H9 (cell line): ENCODE measurements around the gene PARD3. TPM values are rescaled to one million over a fixed set of nuclear protein-coding genes. Genes with fewer than 3 reads are reported as not detected.

Experiments
- DNase-seq: peaks from one replicate; pipeline ENCODE4 v3.0.0-alpha.2; 2017
- H2AFZ ChIP-seq: one replicate; pipeline ENCODE4 v1.6.1; 2013; ENCODE audit warnings: mild to moderate bottlenecking, low read length, control low read depth, moderate library complexity
- H2AK5ac ChIP-seq: 2 replicates; pipeline ENCODE4 v1.6.1; 2013; ENCODE audit warnings: low read length, control low read depth, mixed read lengths; ENCODE audit not compliant: insufficient read length
- H2BK120ac ChIP-seq: one replicate; pipeline ENCODE4 v1.6.1; 2013; ENCODE audit warnings: low read depth, mild to moderate bottlenecking, low read length, control low read depth, inconsistent platforms; ENCODE audit not compliant: poor library complexity, severe bottlenecking
- H2BK12ac ChIP-seq: 2 replicates; pipeline ENCODE4 v1.6.1; 2013; ENCODE audit warnings: low read length, control low read depth, mixed read lengths, low read depth; ENCODE audit not compliant: insufficient read length
- H2BK15ac ChIP-seq: 2 replicates; pipeline ENCODE4 v1.6.1; 2013; ENCODE audit warnings: low read depth, low read length, control low read depth
- H2BK20ac ChIP-seq: one replicate; pipeline ENCODE4 v1.6.1; 2013; ENCODE audit warnings: low read depth, mild to moderate bottlenecking, low read length, control low read depth, inconsistent platforms; ENCODE audit not compliant: poor library complexity, severe bottlenecking
- H2BK5ac ChIP-seq: 2 replicates; pipeline ENCODE4 v1.6.1; 2013; ENCODE audit warnings: low read length, control low read depth, mixed read lengths; ENCODE audit not compliant: insufficient read length
- H3K14ac ChIP-seq: 2 replicates; pipeline ENCODE4 v1.6.1; 2013; ENCODE audit warnings: low read length, control low read depth; ENCODE audit not compliant: insufficient read depth
- H3K18ac ChIP-seq: 2 replicates; pipeline ENCODE4 v1.6.1; 2013; ENCODE audit warnings: low read depth, mild to moderate bottlenecking, mixed read lengths, low read length, control low read depth; ENCODE audit not compliant: insufficient read length
- H3K23ac ChIP-seq: 2 replicates; pipeline ENCODE4 v1.6.1; 2013; ENCODE audit warnings: low read length, control low read depth, mixed read lengths, low read depth; ENCODE audit not compliant: insufficient read length
- H3K23me2 ChIP-seq: 2 replicates; pipeline ENCODE4 v1.6.1; 2013; ENCODE audit warnings: low read depth, mild to moderate bottlenecking, mixed read lengths, low read length, control low read depth; ENCODE audit not compliant: insufficient read length, poor library complexity, severe bottlenecking
- H3K27ac ChIP-seq: 2 replicates; pipeline ENCODE4 v1.5.1; 2013; ENCODE audit warnings: low read length, control low read depth, mixed read lengths, low read depth; ENCODE audit not compliant: insufficient read length
- H3K27me3 ChIP-seq: 2 replicates; pipeline ENCODE4 v1.6.1; 2013; ENCODE audit warnings: low read length, control low read depth, inconsistent platforms; ENCODE audit not compliant: insufficient read depth
- H3K4ac ChIP-seq: 2 replicates; pipeline ENCODE4 v1.6.1; 2013; ENCODE audit warnings: low read depth, mild to moderate bottlenecking, control low read depth, inconsistent platforms, low read length, moderate library complexity
- H3K4me1 ChIP-seq: 2 replicates; pipeline ENCODE4 v1.6.1; 2013; ENCODE audit warnings: low read length, control low read depth, inconsistent platforms; ENCODE audit not compliant: insufficient read depth
- H3K4me2 ChIP-seq: 2 replicates; pipeline ENCODE4 v1.6.1; 2013; ENCODE audit warnings: low read length, control low read depth, mixed read lengths; ENCODE audit not compliant: insufficient read length, insufficient read depth
- H3K56ac ChIP-seq: 2 replicates; pipeline ENCODE4 v1.6.1; 2013; ENCODE audit warnings: low read depth, mild to moderate bottlenecking, mixed read lengths, low read length, control low read depth; ENCODE audit not compliant: insufficient read length
- H3K79me1 ChIP-seq: 2 replicates; pipeline ENCODE4 v1.6.1; 2013; ENCODE audit warnings: low read depth, mild to moderate bottlenecking, moderate library complexity, low read length, control low read depth, inconsistent platforms; ENCODE audit not compliant: insufficient read depth, poor library complexity, severe bottlenecking
- H3K79me2 ChIP-seq: 2 replicates; pipeline ENCODE4 v1.6.1; 2013; ENCODE audit warnings: low read length, control low read depth, inconsistent platforms; ENCODE audit not compliant: insufficient read depth
- H3K9ac ChIP-seq: 2 replicates; pipeline ENCODE4 v1.6.1; 2013; ENCODE audit warnings: low read length, control low read depth, mixed read lengths; ENCODE audit not compliant: insufficient read length; ENCODE audit errors: extremely low read depth
- H3K9me3 ChIP-seq: one replicate; pipeline ENCODE4 v1.6.1; 2013; ENCODE audit warnings: low read depth, low read length, inconsistent platforms; ENCODE audit not compliant: control insufficient read depth
- H3T11ph ChIP-seq: one replicate; pipeline ENCODE4 v1.6.1; 2013; ENCODE audit warnings: mild to moderate bottlenecking, low read length, control low read depth, inconsistent platforms
- H4K20me1 ChIP-seq: one replicate; pipeline ENCODE4 v1.6.1; 2013; ENCODE audit not compliant: control insufficient read depth, insufficient read length, insufficient read depth
- H4K5ac ChIP-seq: 2 replicates; pipeline ENCODE4 v1.6.1; 2013; ENCODE audit warnings: low read depth, mild to moderate bottlenecking, mixed read lengths, low read length, control low read depth; ENCODE audit not compliant: insufficient read length
- H4K8ac ChIP-seq: replicated peaks from 2 replicates; pipeline ENCODE4 v1.6.1; 2013; ENCODE audit warnings: low read length, control low read depth, mixed read lengths, low read depth; ENCODE audit not compliant: insufficient read length
- H4K91ac ChIP-seq: 2 replicates; pipeline ENCODE4 v1.6.1; 2013; ENCODE audit warnings: low read depth, mild to moderate bottlenecking, moderate library complexity, mixed read lengths, low read length, control low read depth; ENCODE audit not compliant: insufficient read length
- H3K27ac Mint-ChIP-seq, 3 experiments: 2 replicates in 2 of 3; 3 replicates in 1 of 3; pipeline ENCODE4 v1.8.0; 2020 to 2021; ENCODE audit warnings: mixed read lengths in 3 of 3, mild to moderate bottlenecking in 1 of 3, moderate library complexity in 1 of 3
- H3K27me3 Mint-ChIP-seq: 2 replicates; pipeline ENCODE4 v1.8.0; 2021; ENCODE audit warnings: low read depth, mild to moderate bottlenecking, moderate library complexity, mixed read lengths
- H3K36me3 Mint-ChIP-seq, 3 experiments: 2 replicates in 2 of 3; 3 replicates in 1 of 3; pipeline ENCODE4 v1.8.0; 2020 to 2021; ENCODE audit warnings: low read depth in 3 of 3, mixed read lengths in 3 of 3; ENCODE audit not compliant: insufficient read depth in 1 of 3
- H3K4me1 Mint-ChIP-seq, 2 experiments: 2 replicates each; pipeline ENCODE4 v1.8.0; 2020; ENCODE audit warnings: mixed read lengths in 2 of 2
- H3K4me3 Mint-ChIP-seq, 2 experiments: 2 replicates in 1 of 2; 3 replicates in 1 of 2; pipeline ENCODE4 v1.8.0; 2020 to 2021; ENCODE audit warnings: mild to moderate bottlenecking in 2 of 2, mixed read lengths in 2 of 2, moderate library complexity in 1 of 2
- H3K9me3 Mint-ChIP-seq, 2 experiments: 2 replicates in 1 of 2; 3 replicates in 1 of 2; pipeline ENCODE4 v1.8.0; 2020; ENCODE audit warnings: mild to moderate bottlenecking in 2 of 2, mixed read lengths in 2 of 2, moderate library complexity in 1 of 2
- CTCF ChIP-seq: fragments of 200-600 bp; sonication (generic); conservative IDR thresholded peaks from 3 replicates; pipeline ENCODE4 v1.8.0; 2021; ENCODE audit warnings: antibody characterized with exemption, mild to moderate bottlenecking
- WGBS: extraction: QIAGEN DNeasy Blood & Tissue Kit; methylation state at CpG from one replicate; pipeline ENCODE4 v1.1.7; 2013; ENCODE audit warnings: missing lambda C conversion rate, low lambda C conversion rate, mixed read lengths; ENCODE audit not compliant: insufficient read length; ENCODE audit errors: extremely low coverage; 5-methylcytosine and 5-hydroxymethylcytosine counted together
- total RNA-seq: library from RNA; stranded (reverse); gene quantifications from 2 replicates; pipeline ENCODE4 v1.2.1, GENCODE V29; 2021

The PARD3 gene
- total RNA-seq, 1 experiment from 2014 or later = 44.7 TPM

GRCh38 chr10:34446049-34446448 lies 369.0 kb downstream of the PARD3 start:
- no peak overlapping the region for H2AFZ ChIP-seq
- no peaks in the 10 kb centered on the region for H3K79me1 ChIP-seq
- H3K23ac ChIP-seq = no peak overlapping the region
- H3K27me3 ChIP-seq = no peaks in the 10 kb centered on the region
- no peaks in the 10 kb centered on the region for H3K79me2 ChIP-seq
- no peak overlapping the region for H2BK12ac ChIP-seq
- no peak overlapping the region for H3T11ph ChIP-seq
- Mint-ChIP-seq H3K4me3 (no peak overlapping the region), H3K36me3 (peaks cover 0 to 8% (median 0%) of the 10 kb centered on the region in 3 experiments; a peak in 2 of 7 replicates), H3K27ac (0 out of 7 replicates have a peak overlapping the region, but pooled peaks of 1 of the 3 experiments have one; percentile 31), H3K4me1 (peaks cover 0 to 8% of the 10 kb centered on the region in 2 experiments; a peak in 1 of 4 replicates), H3K27me3 (no peaks in the 10 kb centered on the region), H3K9me3 (peaks cover 0 to 2% of the 10 kb centered on the region in 2 experiments; a peak in 1 of 5 replicates)
- no peaks in the 10 kb centered on the region for H3K4me1 ChIP-seq
- no peak overlapping the region for H4K5ac ChIP-seq
- TF ChIP-seq CTCF = no peak
- H2BK5ac ChIP-seq = no peak overlapping the region
- no peak overlapping the region for H3K27ac ChIP-seq
- H3K18ac ChIP-seq = no peak overlapping the region
- no peak overlapping the region for H2BK15ac ChIP-seq
- no peak overlapping the region for H2BK120ac ChIP-seq
- no peaks in the 10 kb centered on the region for H4K20me1 ChIP-seq
- no peak overlapping the region for H2AK5ac ChIP-seq
- no peaks in the 10 kb centered on the region for H3K23me2 ChIP-seq
- H3K14ac ChIP-seq = no peak overlapping the region
- DNase-seq = no peak
- no peak overlapping the region for H3K4me2 ChIP-seq
- H3K9me3 ChIP-seq = no peaks in the 10 kb centered on the region
- no peak overlapping the region for H4K8ac ChIP-seq
- no peak overlapping the region for H3K4ac ChIP-seq
- no peak overlapping the region for H3K56ac ChIP-seq
- WGBS = no CpG with 5 or more reads among the region's 3 CpGs
- no peak overlapping the region for H3K9ac ChIP-seq
- H4K91ac ChIP-seq = no peak overlapping the region
- H2BK20ac ChIP-seq = no peak overlapping the region
